Prostate gland (tissue), 2 donors: Measurements from ENCODE around the gene RELCH. TPM values are rescaled to one million over a fixed set of nuclear protein-coding genes. Genes with fewer than 3 reads are reported as not detected.

Experiments
- DNase-seq: peaks from one replicate; pipeline ENCODE4 v3.0.0-alpha.2; 2019; ENCODE audit warnings: low spot score
- H3K27ac ChIP-seq, 2 donors: fragments of 200-600 bp; sonication (generic); 2 replicates each; pipeline ENCODE4 v1.5.1; 2017 to 2019
- H3K27me3 ChIP-seq: fragments of 200-600 bp; sonication (generic); replicated peaks from 2 replicates; pipeline ENCODE4 v1.5.1; 2019; ENCODE audit not compliant: insufficient read depth
- H3K36me3 ChIP-seq, 2 donors: fragments of 200-600 bp; sonication (generic); 1 replicate in 1 of 2; 2 replicates in 1 of 2; pipeline versions ENCODE4 v1.5.1 to v1.8.1; 2017 to 2019
- H3K4me1 ChIP-seq: fragments of 200-600 bp; sonication (generic); replicated peaks from 2 replicates; pipeline ENCODE4 v1.5.1; 2019
- H3K4me3 ChIP-seq, 2 donors: fragments of 200-600 bp; sonication (generic); 2 replicates each; pipeline ENCODE4 v1.5.1; 2017 to 2019
- H3K9me3 ChIP-seq: fragments of 200-600 bp; sonication (generic); 2 replicates; pipeline ENCODE4 v1.5.1; 2017
- POLR2A ChIP-seq: fragments of 450-650 bp; IDR thresholded peaks from one replicate; pipeline ENCODE4 v1.6.1; 2016; ENCODE audit warnings: antibody characterized with exemption, mild to moderate bottlenecking
- POLR2AphosphoS5 ChIP-seq: sonication (generic); formaldehyde crosslinking; IDR thresholded peaks from one replicate; pipeline ENCODE4 v1.6.1; 2017; ENCODE audit warnings: antibody characterized with exemption
- WGBS: methylation state at CpG from one replicate; pipeline ENCODE4 v1.1.5; 2018; 5-methylcytosine and 5-hydroxymethylcytosine counted together
- intact Hi-C: fragments of 100-400 bp; cut with DNase I; formaldehyde crosslinking; loops from one replicate; pipeline ENCODE4 v1.14.2; 2022
- total RNA-seq, 2 donors: library from RNA; depleted of rRNA; stranded (reverse); fragments of >200 nt; gene quantifications; one replicate each; pipeline ENCODE4 v1.1.0, GENCODE V29; 2016
- TF ChIP-seq, protein P1 (sequence below), 4 experiments: fragments of 200-600 bp in 2 of 4; fragments of 450-650 bp in 2 of 4; sonication (generic) in 2 of 4; IDR thresholded peaks; 1 replicate in 3 of 4; 2 replicates in 1 of 4; pipeline ENCODE4 v1.5.1; 2016 to 2019; ENCODE audit warnings: antibody characterized with exemption in 4 of 4, mild to moderate bottlenecking in 2 of 4, moderate library complexity in 2 of 4

Gene RELCH
- total RNA-seq, 2 donors from 2014 or later = 34.8 to 49.0 TPM

DNA sequence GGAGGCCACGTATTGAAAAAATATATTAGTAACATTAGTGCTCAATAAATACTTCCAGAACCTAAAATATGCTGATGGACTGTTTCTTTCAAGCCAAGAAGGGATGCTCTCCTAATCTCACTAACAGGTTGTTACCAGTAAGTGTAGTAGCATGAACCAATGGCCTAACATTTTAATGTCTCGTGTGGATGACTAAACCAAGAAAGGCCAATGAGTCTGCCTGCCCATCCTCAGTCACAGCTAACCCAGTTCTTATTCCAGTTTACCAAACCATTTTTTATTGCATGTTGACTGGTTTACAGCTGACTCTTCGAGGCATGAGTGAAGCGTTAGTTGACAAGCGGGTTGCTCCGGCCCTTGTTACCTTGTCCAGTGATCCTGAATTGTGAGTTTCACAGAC lies 93.0 kb downstream of the RELCH start:
- H3K4me3 ChIP-seq = no peak overlapping the region
- no peak for DNase-seq
- WGBS = 79% methylated on average over 6 of the region's 6 CpGs
- TF ChIP-seq, protein P1, sequence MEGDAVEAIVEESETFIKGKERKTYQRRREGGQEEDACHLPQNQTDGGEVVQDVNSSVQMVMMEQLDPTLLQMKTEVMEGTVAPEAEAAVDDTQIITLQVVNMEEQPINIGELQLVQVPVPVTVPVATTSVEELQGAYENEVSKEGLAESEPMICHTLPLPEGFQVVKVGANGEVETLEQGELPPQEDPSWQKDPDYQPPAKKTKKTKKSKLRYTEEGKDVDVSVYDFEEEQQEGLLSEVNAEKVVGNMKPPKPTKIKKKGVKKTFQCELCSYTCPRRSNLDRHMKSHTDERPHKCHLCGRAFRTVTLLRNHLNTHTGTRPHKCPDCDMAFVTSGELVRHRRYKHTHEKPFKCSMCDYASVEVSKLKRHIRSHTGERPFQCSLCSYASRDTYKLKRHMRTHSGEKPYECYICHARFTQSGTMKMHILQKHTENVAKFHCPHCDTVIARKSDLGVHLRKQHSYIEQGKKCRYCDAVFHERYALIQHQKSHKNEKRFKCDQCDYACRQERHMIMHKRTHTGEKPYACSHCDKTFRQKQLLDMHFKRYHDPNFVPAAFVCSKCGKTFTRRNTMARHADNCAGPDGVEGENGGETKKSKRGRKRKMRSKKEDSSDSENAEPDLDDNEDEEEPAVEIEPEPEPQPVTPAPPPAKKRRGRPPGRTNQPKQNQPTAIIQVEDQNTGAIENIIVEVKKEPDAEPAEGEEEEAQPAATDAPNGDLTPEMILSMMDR (IDR thresholded peaks at IDR 0.05) = no peak
- TF ChIP-seq POLR2A = no peak
- H3K4me1 ChIP-seq = no peaks in the 10 kb centered on the region
- no peaks in the 10 kb centered on the region for H3K9me3 ChIP-seq
- intact Hi-C loops = no loop called here
- H3K36me3 ChIP-seq = no peaks in the 10 kb centered on the region
- H3K27me3 ChIP-seq = no peaks in the 10 kb centered on the region
- no peak overlapping the region for H3K27ac ChIP-seq

DNA sequence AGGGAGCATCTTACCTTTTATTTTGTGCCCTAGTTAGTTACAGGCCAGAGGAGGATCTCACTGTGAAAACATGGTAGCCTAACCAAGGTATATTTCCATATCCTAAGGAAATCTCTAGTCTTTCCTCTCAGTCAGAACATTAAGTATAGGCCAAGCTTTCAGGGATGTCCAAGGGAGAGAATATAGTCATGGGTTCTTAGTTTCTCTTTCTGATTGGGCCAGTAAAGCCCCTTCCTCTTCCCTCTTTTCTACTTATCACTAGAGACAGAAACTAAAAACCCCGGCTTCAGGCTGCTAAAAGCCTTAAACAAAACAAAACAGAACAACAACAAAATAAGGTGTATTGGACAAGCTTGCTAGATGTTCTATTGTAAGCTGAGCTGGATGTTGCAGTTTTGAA lies 93.7 kb downstream of the RELCH start:
- no peak for DNase-seq
- Histone ChIP-seq H3K27ac (no peak overlapping the region), H3K4me1 (no peaks in the 10 kb centered on the region), H3K27me3 (no peaks in the 10 kb centered on the region), H3K4me3 (no peak overlapping the region), H3K9me3 (no peaks in the 10 kb centered on the region), H3K36me3 (no peaks in the 10 kb centered on the region)
- TF ChIP-seq POLR2A = no peak
- TF ChIP-seq, protein P1 (IDR thresholded peaks at IDR 0.05) = no peak
- no peak for TF ChIP-seq POLR2AphosphoS5
- WGBS = 70% methylated on average over 1 of the region's 1 CpG
- intact Hi-C loops = no loop called here

DNA sequence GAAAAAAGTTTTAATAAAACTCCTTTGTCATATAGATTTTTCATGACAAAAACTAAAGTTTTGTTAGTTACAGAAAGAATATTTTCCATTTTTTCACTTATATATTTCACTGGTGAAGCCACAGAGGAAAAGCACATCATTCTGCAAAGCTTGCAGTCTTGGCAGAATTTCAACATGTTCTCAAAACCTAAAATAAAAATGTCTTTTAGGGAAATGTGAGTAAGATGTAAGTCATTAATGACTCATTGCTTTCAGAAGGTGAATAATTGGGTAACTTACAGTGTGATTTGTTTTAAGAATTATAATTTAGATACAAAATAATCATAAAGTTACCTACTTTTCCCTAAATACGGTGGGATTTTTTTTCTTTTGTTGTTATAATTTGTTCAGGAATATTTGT lies 94.6 kb downstream of the RELCH start:
- Histone ChIP-seq H3K4me1 (no peaks in the 10 kb centered on the region), H3K36me3 (no peaks in the 10 kb centered on the region), H3K4me3 (no peak overlapping the region), H3K27ac (no peak overlapping the region), H3K27me3 (no peaks in the 10 kb centered on the region), H3K9me3 (no peaks in the 10 kb centered on the region)
- DNase-seq = no peak
- no peak for TF ChIP-seq POLR2A
- TF ChIP-seq, protein P1 (IDR thresholded peaks at IDR 0.05) = no peak
- no peak for TF ChIP-seq POLR2AphosphoS5
- 59% methylated on average over 1 of the region's 1 CpG for WGBS
- intact Hi-C loops = no loop called here

- intact Hi-C loops = no loop called here
- DNase-seq = no peak
- Histone ChIP-seq H3K36me3 (no peaks in the 10 kb centered on the region), H3K4me1 (no peaks in the 10 kb centered on the region), H3K9me3 (no peaks in the 10 kb centered on the region), H3K27me3 (no peaks in the 10 kb centered on the region), H3K27ac (no peak overlapping the region), H3K4me3 (no peak overlapping the region)
- TF ChIP-seq POLR2A (no peak), POLR2AphosphoS5 (no peak)
- TF ChIP-seq, protein P1 (IDR thresholded peaks at IDR 0.05) = no peak
- WGBS = 42% methylated on average over 2 of the region's 2 CpGs
Measured at GRCh38 chr18:62282188-62282629, 95.2 kb downstream of the RELCH start.

DNA sequence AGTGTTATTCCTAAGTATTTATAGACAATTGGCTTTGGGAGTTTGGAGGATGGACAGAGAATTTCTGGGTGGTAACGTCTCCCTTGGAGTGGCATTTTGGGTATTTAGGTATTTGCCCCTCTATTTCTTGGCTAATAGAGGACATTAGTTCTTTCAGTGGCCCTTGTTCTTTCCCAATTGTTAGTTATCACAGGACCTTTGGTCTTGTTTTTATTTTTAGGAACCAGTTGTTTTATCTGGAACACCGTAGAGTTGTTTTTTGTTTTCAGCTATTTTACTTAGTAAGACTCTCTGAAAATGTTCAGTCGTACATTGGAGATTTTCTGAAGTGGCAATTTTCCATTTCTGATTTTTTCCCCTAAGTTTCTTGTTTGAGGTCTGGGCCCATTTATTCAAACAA lies 97.6 kb downstream of the RELCH start:
- no peaks in the 10 kb centered on the region for H3K9me3 ChIP-seq

More for the DNA sequence above, 97.6 kb downstream of the RELCH start:
- no peak overlapping the region for H3K27ac ChIP-seq
- no peak for DNase-seq
- TF ChIP-seq, protein P1 (IDR thresholded peaks at IDR 0.05) = no peak
- TF ChIP-seq POLR2A (no peak), POLR2AphosphoS5 (no peak)
- intact Hi-C loops = no loop called here
- H3K4me3 ChIP-seq = no peak overlapping the region
- H3K36me3 ChIP-seq = no peaks in the 10 kb centered on the region
- 89% methylated on average over 3 of the region's 3 CpGs for WGBS
- H3K4me1 ChIP-seq = no peaks in the 10 kb centered on the region
- H3K27me3 ChIP-seq = no peaks in the 10 kb centered on the region
